Tibial nerve (tissue), 4 donors: ENCODE measurements around the gene ISL2.

ENCODE experiments used
- EP300 ChIP-seq, 2 donors: sonication (generic); formaldehyde crosslinking; IDR thresholded peaks; one replicate each; pipeline ENCODE4 v1.6.1; 2017; ENCODE audit warnings: antibody characterized with exemption in 2 of 2, mild to moderate bottlenecking in 1 of 2
- TF ChIP-seq, protein P1 (sequence below), 5 experiments: fragments of 200-600 bp in 3 of 5; fragments of 450-650 bp in 2 of 5; sonication (generic) in 3 of 5; IDR thresholded peaks; one replicate each; pipeline ENCODE4 v1.5.1; 2016 to 2019; ENCODE audit warnings: antibody characterized with exemption in 5 of 5, mild to moderate bottlenecking in 3 of 5, moderate library complexity in 2 of 5

DNA sequence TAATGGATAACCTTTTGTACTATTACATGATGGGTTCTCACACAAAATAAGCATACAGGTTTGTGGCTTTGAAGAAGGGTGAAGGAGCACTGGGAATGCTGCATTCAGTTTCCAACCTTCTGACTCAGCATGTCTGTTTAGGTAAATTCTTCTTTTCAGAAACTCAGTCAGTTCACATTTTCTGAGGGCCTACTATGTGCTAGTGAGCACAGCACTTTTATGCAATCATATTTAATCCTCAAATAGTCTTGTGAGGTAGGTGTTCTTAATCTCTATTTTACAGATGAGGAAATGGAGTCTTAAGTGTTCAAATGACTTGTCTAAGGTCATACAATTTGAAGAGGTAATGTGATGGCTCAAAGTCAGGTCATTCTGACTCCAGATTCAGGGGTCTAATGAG lies 41.2 kb downstream of the ISL2 start:
- TF ChIP-seq, protein P1, sequence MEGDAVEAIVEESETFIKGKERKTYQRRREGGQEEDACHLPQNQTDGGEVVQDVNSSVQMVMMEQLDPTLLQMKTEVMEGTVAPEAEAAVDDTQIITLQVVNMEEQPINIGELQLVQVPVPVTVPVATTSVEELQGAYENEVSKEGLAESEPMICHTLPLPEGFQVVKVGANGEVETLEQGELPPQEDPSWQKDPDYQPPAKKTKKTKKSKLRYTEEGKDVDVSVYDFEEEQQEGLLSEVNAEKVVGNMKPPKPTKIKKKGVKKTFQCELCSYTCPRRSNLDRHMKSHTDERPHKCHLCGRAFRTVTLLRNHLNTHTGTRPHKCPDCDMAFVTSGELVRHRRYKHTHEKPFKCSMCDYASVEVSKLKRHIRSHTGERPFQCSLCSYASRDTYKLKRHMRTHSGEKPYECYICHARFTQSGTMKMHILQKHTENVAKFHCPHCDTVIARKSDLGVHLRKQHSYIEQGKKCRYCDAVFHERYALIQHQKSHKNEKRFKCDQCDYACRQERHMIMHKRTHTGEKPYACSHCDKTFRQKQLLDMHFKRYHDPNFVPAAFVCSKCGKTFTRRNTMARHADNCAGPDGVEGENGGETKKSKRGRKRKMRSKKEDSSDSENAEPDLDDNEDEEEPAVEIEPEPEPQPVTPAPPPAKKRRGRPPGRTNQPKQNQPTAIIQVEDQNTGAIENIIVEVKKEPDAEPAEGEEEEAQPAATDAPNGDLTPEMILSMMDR (IDR thresholded peaks at IDR 0.05), result no peak
- no peak for TF ChIP-seq EP300 (IDR thresholded peaks at IDR 0.05)
